Stimulated activated CD8-positive, alpha-beta memory T cell treated with anti-CD3 and anti-CD28 coated beads, Interleukin-2, amount 100 ng/mL, for 1 hour (primary cell): Measurements from ENCODE around the gene C1QTNF5.

Experiments used
- DNase-seq, 2 donors: peaks; one replicate each; pipeline ENCODE4 v3.0.0-alpha.2; 2020; ENCODE audit warnings: low read depth in 2 of 2

Gene C1QTNF5

GRCh38 chr11:119295178-119295577 lies 45.5 kb downstream of the C1QTNF5 start:
- no peak for DNase-seq

- no peak for DNase-seq
These were observed 47.2 kb downstream of the C1QTNF5 start for GRCh38 chr11:119293461-119293860.

DNA sequence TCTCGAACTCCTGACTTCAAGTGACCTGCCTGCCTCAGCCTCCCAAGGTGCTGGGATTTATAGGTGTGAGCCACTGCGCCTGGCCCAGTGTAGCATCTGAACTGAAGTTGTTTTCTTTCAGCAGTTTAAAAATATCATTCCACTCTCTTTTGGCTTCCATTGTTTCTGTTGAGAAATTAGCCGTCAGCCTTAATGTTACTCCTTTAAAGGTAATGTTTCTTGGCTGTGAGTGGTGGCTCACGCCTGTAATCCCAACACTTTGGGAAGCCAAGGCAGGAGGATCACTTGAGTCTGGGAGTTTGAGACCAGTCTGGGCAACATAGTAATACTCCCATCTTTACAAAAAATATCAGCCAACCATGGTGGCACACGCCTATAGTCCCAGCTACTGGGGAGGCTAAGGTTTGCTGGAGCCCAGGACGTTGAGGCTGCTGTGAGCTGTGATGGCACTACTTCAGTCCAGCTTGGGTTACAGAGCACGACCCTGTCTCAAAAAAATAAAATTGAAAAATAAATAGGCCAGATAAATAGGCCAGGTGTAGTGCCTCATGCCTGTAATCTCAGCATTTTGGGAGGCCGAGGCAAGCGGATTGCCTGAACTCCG lies 49.7 kb downstream of the C1QTNF5 start:
- DNase-seq: no peak
